Anterior cingulate cortex (tissue), 58 donors: ENCODE results near the gene SPINK7.
A peak's percentile ranks its signal among the peaks of the same experiment; 100 is the strongest.
"Not testable (repeated sequence)": the region's sequence is repeated elsewhere in the genome, so short reads cannot be mapped to it uniquely, and the experiment has no call there.

Source experiments
- DNase-seq, 58 donors: peaks; one replicate each; lab custom pipeline; 2025; lab: John Stamatoyannopoulos, UW

Gene SPINK7

DNA sequence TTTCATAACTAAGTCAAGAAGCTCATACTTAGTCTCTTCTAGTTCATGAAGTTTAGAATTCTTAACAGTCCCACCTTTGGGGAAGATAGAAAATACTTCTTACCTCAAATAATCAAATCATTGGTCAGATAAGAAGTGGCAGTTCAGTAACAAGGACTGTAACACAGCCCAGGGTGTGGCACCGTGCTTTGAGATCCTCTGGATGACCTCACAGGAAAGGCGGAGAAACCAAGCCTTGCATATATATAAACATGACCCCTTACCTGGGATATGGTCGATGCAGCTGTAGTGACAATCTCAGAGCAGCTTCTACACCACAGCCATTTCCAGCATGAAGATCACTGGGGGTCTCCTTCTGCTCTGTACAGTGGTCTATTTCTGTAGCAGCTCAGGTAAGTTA is at the start of gene SPINK7:
Gene SPINK7 (plus strand): TSS at position 271 of the 400 bp plus-strand sequence. CDS start 61 bp downstream, at position 332.
- DNase-seq = no peak

DNA sequence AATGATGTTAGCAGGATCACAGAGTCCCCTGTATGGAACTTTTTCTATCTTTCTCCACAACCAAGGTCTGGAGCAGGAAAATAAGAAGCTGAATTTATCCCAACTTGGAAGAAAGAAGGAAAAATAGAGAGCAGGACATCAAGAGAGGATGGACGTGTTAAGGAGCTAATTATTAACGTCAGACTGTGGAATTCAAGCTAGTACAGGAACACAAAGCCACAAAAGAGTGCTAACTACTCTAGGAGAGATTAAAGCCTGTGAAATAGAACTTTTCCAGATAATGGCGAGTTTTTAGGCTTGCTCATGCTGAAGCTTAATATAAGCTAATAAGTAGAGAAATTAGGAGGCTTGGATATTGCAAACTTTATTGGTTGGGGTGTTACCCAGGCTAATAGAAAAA is 44.3 kb upstream of the SPINK7 start:
- DNase-seq = no peak

DNA sequence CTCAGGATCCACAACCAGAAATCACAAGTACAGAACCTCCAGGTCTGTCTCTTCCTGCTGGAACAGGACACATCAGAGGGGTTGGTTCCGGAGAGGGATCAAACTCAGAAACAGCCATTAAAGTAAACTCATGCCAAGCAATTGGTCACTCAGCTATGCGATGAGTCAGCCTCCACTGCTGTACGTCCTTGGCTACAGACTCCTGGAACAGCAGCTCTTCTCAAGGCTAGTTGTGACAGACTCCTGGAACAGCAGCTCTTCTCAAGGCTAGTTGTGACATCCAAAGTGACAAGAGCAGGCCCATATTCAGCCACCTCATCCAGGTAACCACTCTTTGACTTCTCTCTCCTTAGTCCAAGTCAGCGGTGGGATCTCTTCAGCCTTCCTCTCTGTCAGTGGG is 43.7 kb upstream of the SPINK7 start, which contains the start of gene SPINK13:
Gene SPINK13 (plus strand): TSS at position 229 of the 400 bp plus-strand sequence. CDS start 1,279 bp downstream, outside the sequence.
- DNase-seq = no peak

DNA sequence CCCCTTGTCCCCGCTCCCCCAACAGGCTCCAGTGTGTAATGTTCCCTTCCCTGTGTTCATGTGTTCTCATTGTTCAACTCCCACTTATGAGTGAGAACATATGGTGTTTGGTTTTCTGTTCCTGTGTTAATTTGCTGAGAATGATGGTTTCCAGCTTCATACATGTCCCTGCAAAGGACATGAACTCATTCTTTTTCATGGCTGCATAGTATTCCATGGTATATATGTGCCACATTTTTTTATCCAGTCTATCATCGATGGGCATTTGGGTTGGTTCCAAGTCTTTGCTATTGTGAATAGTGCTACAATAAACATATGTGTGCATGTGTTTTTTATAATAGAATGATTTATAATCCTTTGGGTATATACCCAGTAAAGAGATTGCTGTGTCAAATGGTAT is 37.1 kb upstream of the SPINK7 start:
- DNase-seq = not testable (repeated sequence)

DNA sequence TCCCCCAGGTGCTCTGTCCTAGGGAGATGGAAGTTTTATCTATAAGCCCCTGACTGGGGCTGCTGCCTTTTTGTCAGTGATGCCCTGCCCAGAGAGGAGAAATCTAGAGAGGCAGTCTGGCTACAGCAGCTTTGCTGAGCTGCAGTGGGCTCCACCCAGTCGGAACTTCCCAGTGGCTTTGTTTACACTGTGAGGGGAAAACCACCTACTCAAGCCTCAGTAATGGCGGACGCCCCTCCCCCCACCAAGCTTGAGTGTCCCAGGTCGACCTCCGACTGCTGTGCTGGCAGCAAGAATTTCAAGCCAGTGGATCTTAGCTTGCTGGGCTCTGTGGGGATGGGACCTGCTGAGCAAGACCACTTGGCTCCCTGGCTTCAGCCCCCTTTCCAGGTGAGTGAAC is 31.3 kb upstream of the SPINK7 start:
- DNase-seq = not testable (repeated sequence)

DNA sequence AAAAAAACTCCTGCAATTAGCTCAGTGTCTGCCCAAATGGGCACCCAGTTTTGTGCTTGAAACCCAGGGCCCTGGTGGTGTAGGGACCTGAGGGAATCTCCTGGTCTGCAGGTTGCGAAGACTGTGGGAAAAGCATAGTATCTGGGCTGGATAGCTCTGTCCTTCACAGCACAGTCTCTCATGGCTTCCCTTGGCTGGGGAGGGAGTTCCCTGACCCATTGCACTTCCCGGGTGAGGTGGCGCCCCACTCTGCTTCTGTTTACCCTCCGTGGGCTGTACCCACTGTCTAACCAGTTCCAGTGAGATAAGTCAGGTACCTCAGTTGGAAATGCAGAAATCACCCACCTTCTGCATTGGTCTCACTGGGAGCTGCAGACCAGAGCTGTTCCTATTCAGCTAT is 30.9 kb upstream of the SPINK7 start:
- DNase-seq = not testable (repeated sequence)

DNA sequence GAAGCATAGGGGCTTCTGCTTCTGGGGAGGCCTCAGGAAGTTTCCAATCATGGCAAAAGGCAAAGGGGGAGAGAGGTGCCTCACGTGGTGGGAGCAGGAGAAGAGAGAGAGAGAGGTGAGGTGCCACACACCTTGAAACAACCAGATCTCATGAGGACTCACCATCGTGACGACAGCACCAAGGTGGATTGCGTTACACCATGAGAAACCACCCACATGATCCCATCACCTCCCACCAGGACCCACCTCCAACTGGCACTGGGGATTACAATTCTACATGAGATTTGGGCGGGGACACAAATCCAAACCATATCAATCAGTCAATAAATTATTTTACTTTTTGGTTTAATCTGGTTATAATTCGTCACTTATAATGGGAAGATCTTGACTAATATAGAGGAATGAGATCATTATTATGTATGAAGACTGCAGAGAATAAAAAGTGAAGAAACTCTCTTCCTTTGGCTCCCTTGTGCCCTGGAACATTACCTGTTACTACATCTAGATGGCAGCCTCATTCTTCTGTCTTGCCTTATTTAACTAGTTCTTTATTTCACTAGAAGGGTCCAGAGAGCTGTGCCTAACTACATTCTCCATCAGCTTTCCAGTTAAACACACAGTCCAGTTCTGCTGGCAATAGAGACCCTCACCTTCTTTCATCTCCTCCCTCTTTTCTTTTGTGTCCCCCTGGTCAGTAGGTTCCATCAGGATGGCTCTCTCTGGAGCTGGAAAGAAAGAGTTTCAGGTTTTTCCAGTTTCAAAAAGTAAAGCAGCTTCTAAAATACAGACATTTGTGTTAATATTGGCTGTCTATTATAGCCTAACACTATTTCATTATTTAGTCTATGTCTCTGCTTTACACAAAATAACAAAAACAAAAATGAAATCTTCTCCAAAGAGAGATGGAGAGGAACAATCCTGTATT is 21.7 kb upstream of the SPINK7 start:
- peak in 1 of 58 donors; percentile 2 for DNase-seq

DNA sequence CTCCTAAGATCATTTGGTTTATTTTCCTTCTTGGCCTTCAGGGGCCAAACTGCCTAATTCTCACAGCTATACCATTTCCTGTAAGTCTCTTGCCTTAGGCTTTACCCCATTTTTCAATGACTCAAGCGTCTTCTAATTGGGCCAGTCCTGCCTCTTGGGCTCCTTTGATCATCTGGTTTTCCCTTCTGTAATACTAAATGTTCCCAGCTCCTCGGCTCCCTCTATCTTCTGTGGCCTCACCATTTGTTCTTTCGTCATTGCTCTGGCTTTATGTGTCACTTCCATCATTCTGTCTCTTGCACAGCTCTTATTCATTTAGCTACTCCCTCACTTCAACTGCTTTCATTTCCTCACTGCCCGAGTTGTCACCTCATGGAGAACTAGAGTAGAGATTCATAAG is 14.5 kb upstream of the SPINK7 start:
- no peak for DNase-seq

DNA sequence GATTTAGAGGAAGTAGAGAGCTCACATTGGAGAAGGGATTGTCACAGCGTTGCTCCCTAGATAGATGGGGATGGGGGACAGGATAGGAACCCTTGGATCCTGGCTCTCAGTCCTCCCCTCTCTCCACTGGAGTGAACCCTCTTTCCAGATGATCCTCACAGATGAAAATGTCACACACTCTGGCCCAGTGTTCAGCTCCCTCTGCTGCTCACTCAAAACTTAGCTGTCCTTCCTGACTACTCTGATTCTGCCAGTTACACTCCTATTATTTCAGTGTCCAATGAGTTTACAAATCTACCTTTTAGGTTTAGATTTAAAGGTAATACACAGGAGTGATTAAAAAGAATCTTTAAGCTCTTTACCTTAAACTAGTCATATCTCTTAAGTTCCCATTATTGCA is 5.8 kb upstream of the SPINK7 start:
- no peak for DNase-seq

DNA sequence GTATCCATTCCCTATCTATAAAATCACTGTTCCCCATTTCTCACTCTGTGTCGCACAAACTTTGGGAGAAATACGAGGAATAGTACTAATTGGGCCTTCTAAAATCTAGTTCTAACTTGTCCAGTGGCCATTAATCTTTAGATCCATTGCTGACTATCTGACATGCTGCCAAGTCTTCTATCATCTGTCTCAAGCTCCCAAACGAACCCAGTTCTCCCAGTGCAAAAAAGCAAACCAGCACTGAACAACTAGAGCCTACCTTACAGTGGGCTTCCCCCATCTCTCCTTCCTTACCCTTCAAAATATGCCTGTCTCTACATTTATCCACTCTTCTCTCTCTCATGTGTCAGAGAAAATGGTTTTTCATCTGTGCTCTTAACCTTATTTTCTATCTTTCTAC is 3.2 kb upstream of the SPINK7 start:
- no peak for DNase-seq

DNA sequence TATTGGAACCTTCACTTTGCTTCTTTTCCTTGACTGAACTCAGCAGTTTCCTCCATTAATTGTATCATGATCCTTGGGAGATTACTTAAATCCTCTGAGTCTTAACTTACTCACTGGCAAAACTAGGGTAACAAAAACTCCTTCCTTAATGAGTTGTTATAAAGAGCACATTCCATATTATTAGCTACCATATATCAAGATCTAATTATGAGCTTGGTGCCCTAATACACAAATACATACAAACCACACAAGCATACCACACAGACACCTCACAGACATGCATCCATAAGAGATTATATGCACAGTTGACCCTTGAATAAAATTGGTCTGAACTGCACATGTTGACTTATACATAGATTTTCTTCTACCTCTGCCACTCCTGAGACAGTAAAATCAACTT is 2.5 kb upstream of the SPINK7 start:
- DNase-seq = no peak

DNA sequence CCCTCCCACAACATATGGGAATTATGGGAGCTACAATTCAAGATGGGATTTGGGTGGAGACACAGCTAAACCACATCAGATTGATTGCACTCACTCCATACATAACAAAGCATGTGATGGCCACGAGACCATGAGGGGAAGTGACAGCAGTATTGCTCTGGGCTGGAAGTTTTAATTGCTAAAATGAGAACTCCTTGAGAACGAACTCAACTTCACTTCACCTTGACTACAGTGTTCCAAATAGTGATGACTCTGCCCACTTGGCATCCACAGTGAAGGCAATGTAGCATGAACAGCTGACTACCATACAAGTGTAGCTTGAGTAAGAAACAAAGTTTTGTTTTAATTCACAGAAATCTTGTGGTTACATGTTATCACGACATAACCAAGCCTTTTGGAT is 739 bp upstream of the SPINK7 start:
- DNase-seq = no peak

DNA sequence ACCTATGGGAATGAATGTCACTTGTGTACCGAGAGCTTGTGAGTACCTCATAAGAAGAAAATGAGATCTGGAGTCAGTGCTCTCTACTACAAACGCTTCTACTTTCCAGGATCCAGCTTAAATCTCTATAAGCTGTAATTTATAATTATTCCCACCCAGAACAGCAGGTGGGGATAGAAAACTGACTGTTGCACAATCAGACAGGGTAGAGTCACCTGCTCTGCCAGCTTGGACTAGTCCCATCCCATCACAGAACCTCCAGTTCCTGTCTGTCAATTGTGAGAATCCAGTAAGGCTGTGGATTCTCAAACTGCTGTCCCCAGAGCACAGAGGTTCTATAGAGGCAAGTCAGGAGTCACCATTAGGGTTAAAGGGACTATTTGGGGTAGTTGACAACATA is 2.0 kb downstream of the SPINK7 start:
- DNase-seq = no peak

DNA sequence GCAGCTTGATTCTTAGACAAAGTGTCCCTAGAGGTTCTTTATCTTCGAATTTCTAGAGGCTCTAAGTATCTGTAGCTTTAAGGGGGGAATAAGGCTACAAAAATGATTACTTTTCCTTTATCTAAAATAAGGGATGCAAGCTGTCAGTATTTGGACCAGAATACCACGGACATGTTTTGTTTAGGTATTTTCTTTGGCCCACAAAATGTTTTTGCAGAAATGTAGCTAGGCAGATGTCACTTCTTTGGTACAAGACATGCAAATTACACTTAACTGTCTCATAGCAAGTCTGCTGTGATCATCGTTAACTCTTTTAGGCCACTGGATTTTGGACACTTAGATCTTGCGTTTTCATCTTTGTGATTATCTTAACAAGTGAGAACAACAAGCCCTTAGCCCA is 2.5 kb downstream of the SPINK7 start:
- no peak for DNase-seq

DNA sequence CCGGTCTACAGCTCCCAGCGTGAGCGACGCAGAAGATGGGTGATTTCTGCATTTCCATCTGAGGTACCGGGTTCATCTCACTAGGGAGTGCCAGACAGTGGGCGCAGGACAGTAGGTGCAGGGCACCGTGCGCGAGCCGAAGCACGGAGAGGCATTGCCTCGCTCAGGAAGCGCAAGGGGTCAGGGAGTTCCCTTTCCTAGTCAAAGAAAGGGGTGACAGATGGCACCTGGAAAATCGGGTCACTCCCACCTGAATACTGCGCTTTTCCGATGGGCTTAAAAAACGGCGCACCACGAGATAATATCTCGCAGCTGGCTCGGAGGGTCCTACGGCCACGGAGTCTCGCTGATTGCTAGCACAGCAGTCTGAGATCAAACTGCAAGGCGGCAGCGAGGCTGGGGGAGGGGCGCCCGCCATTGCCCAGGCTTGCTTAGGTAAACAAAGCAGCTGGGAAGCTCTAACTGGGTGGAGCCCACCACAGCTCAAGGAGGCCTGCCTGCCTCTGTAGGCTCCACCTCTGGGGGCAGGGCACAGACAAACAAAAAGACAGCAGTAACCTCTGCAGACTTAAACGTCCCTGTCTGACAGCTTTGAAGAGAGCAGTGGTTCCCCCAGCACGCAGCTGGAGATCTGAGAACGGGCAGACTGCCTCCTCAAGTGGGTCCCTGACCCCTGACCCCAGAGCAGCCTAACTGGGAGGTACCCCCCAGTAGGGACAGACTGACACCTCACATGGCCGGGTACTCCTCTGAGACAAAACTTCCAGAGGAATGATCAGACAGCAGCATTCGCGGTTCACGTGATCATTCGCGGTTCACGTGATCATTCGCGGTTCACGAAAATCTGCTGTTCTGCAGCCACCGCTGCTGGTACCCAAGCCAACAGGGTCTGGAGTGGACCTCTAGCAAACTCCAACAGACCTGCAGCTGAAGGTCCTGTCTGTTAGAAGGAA is 8.1 kb downstream of the SPINK7 start:
- peak in 2 of 58 donors; percentile 0 to 51 for DNase-seq

DNA sequence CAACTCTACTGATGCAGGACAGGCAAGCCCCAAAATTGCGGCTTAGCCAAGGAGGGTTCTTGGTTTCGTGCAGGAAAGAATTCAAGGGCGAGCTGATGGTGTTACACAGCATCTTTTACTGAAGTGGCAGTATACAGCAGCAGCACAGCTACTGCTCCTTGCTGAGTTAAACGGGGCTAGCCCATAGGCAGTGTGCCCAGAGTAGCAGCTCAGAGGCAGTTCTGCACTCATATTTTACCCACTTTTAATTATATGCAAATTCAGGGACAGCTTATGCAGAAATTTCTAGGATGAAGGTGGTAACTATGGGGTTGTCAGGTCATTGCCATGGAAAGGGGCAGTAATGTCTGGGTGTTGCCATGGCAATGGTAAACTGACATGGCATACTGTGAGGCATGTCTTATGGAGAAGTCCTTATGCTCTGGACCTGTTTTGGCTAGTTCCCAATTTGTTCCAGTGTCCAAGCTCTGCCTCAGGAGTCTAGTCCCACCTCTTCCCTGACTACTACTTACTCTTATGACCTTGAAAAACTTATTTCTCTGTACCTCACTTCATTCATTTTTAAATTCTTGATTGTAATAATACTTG is 21.1 kb downstream of the SPINK7 start:
- DNase-seq = no peak

DNA sequence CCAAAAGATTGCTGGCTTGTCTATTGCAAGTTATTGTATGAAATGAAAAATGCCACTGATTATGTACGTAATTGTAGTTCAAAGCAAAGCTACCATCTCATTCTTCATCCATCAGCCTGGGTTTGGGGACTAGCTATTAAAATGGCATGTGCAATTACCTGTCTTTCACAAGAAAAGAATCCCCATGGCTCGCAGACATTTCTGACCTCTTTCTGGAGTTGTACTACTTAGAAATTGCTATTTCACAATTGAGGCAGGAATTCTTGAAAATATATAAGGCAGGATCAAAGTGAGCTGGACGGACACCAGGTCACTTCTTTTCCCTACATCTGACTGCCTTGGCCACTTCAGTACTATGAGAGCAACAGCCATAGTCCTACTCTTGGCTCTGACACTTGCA is 23.0 kb downstream of the SPINK7 start, which contains the start of gene SPINK9:
Gene SPINK9 (plus strand): TSS at position 301 of the 400 bp plus-strand sequence. CDS start 55 bp downstream, at position 356.
- no peak for DNase-seq

DNA sequence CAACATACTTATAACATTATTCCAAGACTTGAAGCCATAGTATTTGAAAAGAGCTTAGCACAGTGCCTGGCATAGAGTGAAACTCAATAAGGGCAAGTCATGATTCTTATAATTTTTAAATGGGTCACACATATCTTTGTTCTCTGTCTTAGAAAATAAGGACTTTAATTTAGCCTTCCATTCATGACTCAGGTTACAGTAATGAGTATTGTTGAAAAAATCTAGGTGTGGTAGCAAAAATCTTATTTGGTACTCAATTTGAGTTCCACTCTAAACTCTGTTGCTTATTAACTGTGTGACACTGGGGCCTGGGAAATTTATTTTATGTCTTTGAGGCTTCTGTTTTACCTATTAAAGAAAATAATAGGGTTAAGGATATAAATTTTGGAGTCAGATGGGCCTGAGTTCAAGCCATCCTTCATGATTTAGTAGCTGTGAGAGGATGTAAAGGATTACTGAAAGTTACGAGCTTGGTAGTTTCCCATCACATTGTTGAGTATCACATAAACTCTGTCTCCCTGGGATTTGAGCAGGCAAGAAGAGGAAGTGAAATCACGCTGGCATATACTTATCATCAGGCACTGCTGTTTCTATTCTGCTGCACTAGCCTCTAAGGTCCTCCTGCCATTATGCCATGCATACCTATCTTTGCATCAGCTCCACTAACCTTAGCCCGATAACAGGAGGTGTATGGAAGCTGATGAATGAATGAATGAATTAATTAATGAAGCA is 24.6 kb downstream of the SPINK7 start:
- no peak for DNase-seq

DNA sequence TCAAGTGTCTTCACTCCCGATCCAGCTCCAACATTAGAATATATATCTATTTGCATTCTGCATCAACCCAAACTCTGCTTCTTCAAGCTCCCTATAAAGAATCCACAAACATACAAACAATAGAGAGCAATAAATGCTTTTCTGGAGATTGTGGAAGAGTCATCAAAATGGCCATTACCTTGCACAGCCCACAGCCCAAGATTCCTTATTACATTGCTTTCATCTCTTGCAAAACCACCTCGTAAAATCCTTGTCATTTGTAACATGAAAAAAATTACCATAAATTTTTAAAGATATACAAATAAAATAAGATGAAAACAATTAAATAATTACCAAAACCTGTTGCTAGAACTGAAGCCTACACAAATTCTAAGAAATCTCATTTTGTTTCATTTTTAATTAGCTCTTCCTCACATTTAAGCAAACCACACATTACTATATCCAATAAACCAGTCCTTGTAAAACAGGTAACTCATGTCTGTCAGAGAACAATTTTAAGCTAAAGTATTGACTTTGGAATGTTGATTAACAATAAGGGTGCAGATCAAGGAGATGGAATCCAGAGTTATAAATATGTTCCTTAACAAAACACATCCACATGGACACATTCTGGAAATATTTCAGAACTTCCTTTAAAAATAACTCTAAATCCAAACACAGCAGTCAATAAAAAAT is 30.3 kb downstream of the SPINK7 start:
- DNase-seq = no peak
